Neural cell (in vitro differentiated cells): Measurements from ENCODE around the gene MS4A3.

Experiments used
- EP300 ChIP-seq: fragments of 450-650 bp; conservative IDR thresholded peaks from 2 replicates; pipeline ENCODE4 v1.6.1; 2014; ENCODE audit warnings: antibody characterized with exemption, mild to moderate bottlenecking, moderate library complexity; ENCODE audit not compliant: poor library complexity, severe bottlenecking
- EZH2 ChIP-seq: fragments of 200-600, 300-800 bp; shearing (Covaris generic), sonication (generic); IDR thresholded peaks from 2 replicates; pipeline ENCODE4 v1.6.1; 2014; ENCODE audit warnings: antibody characterized with exemption, low read length, borderline replicate concordance, mild to moderate bottlenecking; ENCODE audit not compliant: insufficient read depth, poor library complexity, severe bottlenecking
- MXI1 ChIP-seq: fragments of 450-650 bp; conservative IDR thresholded peaks from 2 replicates; pipeline ENCODE4 v1.6.1; 2014; ENCODE audit warnings: antibody characterized with exemption, mild to moderate bottlenecking; ENCODE audit not compliant: poor library complexity, severe bottlenecking
- POLR2AphosphoS5 ChIP-seq: IDR thresholded peaks from 2 replicates; pipeline ENCODE4 v1.6.1; 2012
- TAF1 ChIP-seq: IDR thresholded peaks from 2 replicates; pipeline ENCODE4 v1.6.1; 2012; ENCODE audit warnings: low read depth
- TF ChIP-seq, protein P1 (sequence below): fragments of 450-650 bp; IDR thresholded peaks from 2 replicates; pipeline ENCODE4 v1.5.1; 2014; ENCODE audit warnings: antibody characterized with exemption, mild to moderate bottlenecking, moderate library complexity; ENCODE audit not compliant: poor library complexity, severe bottlenecking
- TF ChIP-seq, protein P2 (sequence below): IDR thresholded peaks from 2 replicates; pipeline ENCODE4 v1.6.1; 2012; ENCODE audit warnings: borderline replicate concordance

- no peak for TF ChIP-seq POLR2AphosphoS5
- TF ChIP-seq, protein P1, sequence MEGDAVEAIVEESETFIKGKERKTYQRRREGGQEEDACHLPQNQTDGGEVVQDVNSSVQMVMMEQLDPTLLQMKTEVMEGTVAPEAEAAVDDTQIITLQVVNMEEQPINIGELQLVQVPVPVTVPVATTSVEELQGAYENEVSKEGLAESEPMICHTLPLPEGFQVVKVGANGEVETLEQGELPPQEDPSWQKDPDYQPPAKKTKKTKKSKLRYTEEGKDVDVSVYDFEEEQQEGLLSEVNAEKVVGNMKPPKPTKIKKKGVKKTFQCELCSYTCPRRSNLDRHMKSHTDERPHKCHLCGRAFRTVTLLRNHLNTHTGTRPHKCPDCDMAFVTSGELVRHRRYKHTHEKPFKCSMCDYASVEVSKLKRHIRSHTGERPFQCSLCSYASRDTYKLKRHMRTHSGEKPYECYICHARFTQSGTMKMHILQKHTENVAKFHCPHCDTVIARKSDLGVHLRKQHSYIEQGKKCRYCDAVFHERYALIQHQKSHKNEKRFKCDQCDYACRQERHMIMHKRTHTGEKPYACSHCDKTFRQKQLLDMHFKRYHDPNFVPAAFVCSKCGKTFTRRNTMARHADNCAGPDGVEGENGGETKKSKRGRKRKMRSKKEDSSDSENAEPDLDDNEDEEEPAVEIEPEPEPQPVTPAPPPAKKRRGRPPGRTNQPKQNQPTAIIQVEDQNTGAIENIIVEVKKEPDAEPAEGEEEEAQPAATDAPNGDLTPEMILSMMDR = no peak
- TF ChIP-seq EP300 = no peak
- TF ChIP-seq MXI1 = no peak
- no peak for TF ChIP-seq EZH2
- TF ChIP-seq TAF1 = no peak
- TF ChIP-seq, protein P2, sequence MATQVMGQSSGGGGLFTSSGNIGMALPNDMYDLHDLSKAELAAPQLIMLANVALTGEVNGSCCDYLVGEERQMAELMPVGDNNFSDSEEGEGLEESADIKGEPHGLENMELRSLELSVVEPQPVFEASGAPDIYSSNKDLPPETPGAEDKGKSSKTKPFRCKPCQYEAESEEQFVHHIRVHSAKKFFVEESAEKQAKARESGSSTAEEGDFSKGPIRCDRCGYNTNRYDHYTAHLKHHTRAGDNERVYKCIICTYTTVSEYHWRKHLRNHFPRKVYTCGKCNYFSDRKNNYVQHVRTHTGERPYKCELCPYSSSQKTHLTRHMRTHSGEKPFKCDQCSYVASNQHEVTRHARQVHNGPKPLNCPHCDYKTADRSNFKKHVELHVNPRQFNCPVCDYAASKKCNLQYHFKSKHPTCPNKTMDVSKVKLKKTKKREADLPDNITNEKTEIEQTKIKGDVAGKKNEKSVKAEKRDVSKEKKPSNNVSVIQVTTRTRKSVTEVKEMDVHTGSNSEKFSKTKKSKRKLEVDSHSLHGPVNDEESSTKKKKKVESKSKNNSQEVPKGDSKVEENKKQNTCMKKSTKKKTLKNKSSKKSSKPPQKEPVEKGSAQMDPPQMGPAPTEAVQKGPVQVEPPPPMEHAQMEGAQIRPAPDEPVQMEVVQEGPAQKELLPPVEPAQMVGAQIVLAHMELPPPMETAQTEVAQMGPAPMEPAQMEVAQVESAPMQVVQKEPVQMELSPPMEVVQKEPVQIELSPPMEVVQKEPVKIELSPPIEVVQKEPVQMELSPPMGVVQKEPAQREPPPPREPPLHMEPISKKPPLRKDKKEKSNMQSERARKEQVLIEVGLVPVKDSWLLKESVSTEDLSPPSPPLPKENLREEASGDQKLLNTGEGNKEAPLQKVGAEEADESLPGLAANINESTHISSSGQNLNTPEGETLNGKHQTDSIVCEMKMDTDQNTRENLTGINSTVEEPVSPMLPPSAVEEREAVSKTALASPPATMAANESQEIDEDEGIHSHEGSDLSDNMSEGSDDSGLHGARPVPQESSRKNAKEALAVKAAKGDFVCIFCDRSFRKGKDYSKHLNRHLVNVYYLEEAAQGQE = no peak
Observed at GRCh38 chr11:60100516-60100915, 44.1 kb downstream of the MS4A3 start.
